ENCODE measurements around the gene NBAS.

DNA sequence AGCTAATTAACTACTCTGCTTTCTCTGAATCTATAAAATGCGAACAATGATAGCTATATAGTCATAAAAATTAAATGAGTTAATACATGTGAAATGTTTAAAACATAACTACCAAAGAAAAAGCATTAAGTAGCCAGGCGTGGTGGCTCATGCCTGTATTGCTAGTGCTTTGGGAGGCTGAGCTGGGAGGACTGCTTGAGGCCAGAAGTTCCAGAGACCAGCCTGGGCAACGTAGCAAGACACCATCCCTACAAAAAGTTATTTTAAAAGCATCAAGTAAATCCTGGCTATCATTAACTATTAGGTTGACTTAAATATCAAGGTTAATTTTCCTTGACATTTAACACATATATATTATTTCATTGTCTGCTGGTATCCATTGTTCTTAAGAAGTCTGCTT lies 152.4 kb downstream of the NBAS start:
- no peak for TF ChIP-seq EZH2 (IDR thresholded peaks at IDR 0.05; ENCODE audit: low read depth)
- TF ChIP-seq, protein P1, sequence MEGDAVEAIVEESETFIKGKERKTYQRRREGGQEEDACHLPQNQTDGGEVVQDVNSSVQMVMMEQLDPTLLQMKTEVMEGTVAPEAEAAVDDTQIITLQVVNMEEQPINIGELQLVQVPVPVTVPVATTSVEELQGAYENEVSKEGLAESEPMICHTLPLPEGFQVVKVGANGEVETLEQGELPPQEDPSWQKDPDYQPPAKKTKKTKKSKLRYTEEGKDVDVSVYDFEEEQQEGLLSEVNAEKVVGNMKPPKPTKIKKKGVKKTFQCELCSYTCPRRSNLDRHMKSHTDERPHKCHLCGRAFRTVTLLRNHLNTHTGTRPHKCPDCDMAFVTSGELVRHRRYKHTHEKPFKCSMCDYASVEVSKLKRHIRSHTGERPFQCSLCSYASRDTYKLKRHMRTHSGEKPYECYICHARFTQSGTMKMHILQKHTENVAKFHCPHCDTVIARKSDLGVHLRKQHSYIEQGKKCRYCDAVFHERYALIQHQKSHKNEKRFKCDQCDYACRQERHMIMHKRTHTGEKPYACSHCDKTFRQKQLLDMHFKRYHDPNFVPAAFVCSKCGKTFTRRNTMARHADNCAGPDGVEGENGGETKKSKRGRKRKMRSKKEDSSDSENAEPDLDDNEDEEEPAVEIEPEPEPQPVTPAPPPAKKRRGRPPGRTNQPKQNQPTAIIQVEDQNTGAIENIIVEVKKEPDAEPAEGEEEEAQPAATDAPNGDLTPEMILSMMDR (conservative IDR thresholded peaks at IDR 0.05), result no peak
